A673 (cell line): ENCODE data around the gene DNAH5. TPM values are rescaled to one million over a fixed set of nuclear protein-coding genes. Genes with fewer than 3 reads are reported as not detected.
"Not testable (repeated sequence)": the region's sequence is repeated elsewhere in the genome, so short reads cannot be mapped to it uniquely, and the experiment has no call there.

Experiments used
- BruUV-seq: library from RNA; stranded (reverse); fragments of 400-500 nt; replicated peaks from 2 replicates; lab custom pipeline; 2021; lab: Mats Ljungman, UMichigan
- CTCF ChIA-PET: fragments of 300-600 bp; sonication (Branson Sonifier 250); formaldehyde crosslinking; loops from one replicate; lab custom pipeline; 2022; ENCODE audit warnings: antibody characterized with exemption; lab: Charles Lee
- POLR2A ChIA-PET: fragments of 300-600 bp; sonication (Branson Sonifier 250); formaldehyde crosslinking; loops from one replicate; lab custom pipeline; 2022; ENCODE audit warnings: antibody characterized with exemption; ENCODE audit not compliant: low non-redundant PET; lab: Charles Lee
- DNase-seq: peaks from one replicate; pipeline ENCODE4 v3.0.0-alpha.2; 2015; ENCODE audit warnings: low spot score
- H3K27ac ChIP-seq: fragments of 200-600 bp; sonication (generic); 2 replicates; pipeline ENCODE4 v1.5.1; 2016; ENCODE audit warnings: mixed run types, low read depth, mild to moderate bottlenecking, mixed read lengths, antibody characterized with exemption, low read length; ENCODE audit not compliant: poor library complexity, severe bottlenecking
- H3K27me3 ChIP-seq: fragments of 200-600 bp; sonication (generic); replicated peaks from 2 replicates; pipeline ENCODE4 v1.6.1; 2017; ENCODE audit warnings: mixed run types, low read depth, mild to moderate bottlenecking, mixed read lengths, antibody characterized with exemption, low read length; ENCODE audit not compliant: insufficient read depth, poor library complexity
- H3K36me3 ChIP-seq: fragments of 200-600 bp; sonication (generic); 2 replicates; pipeline ENCODE4 v1.6.1; 2016; ENCODE audit warnings: mixed run types, mild to moderate bottlenecking, mixed read lengths, antibody characterized with exemption, low read length; ENCODE audit not compliant: insufficient read depth, poor library complexity, severe bottlenecking
- H3K4me1 ChIP-seq: fragments of 200-600 bp; sonication (generic); 2 replicates; pipeline ENCODE4 v1.6.1; 2017; ENCODE audit warnings: mixed run types, mild to moderate bottlenecking, mixed read lengths, antibody characterized with exemption, low read length; ENCODE audit not compliant: insufficient read depth, poor library complexity, severe bottlenecking
- H3K4me3 ChIP-seq: fragments of 200-600 bp; sonication (generic); 2 replicates; pipeline ENCODE4 v1.5.1; 2016; ENCODE audit warnings: low read depth, mixed run types, mild to moderate bottlenecking, mixed read lengths, low read length; ENCODE audit not compliant: poor library complexity, severe bottlenecking
- H3K9me3 ChIP-seq: fragments of 200-600 bp; sonication (generic); 2 replicates; pipeline ENCODE4 v1.6.1; 2016; ENCODE audit warnings: mixed run types, low read depth, mild to moderate bottlenecking, mixed read lengths, antibody characterized with exemption, low read length; ENCODE audit not compliant: poor library complexity, severe bottlenecking
- EZH2 ChIP-seq: fragments of 200-600 bp; sonication (generic); IDR thresholded peaks from 2 replicates; pipeline ENCODE4 v1.6.1; 2017; ENCODE audit warnings: borderline replicate concordance, low read depth, mild to moderate bottlenecking, mixed read lengths, antibody characterized with exemption, low read length; ENCODE audit not compliant: poor library complexity, severe bottlenecking
- intact Hi-C: fragments of 100-400 bp; cut with micrococcal nuclease; formaldehyde crosslinking; loops from one replicate; pipeline ENCODE4 v1.10.0; 2022; ENCODE audit not compliant: unreplicated experiment
- total RNA-seq: library from RNA; stranded (reverse); gene quantifications from 2 replicates; pipeline ENCODE4 v1.2.3, GENCODE V29; 2021
- TF ChIP-seq, protein P1 (sequence below): fragments of 300-800, 200-600 bp; sonication (generic); conservative IDR thresholded peaks from 2 replicates; pipeline ENCODE4 v1.5.1; 2017; ENCODE audit warnings: low read depth, mild to moderate bottlenecking, antibody characterized with exemption, low read length, moderate library complexity, mixed read lengths

DNAH5 gene
- total RNA-seq, 1 experiment from 2014 or later = not detected

- POLR2A ChIA-PET = interaction anchor here (0.5 to 0.6 kb wide), 2 partner anchors 670 to 1017 kb away, joined by 7 read pairs; no protein-coding TSS in a partner anchor
- H3K27me3 ChIP-seq = peaks cover 9% of the 10 kb centered on the region
- CTCF ChIA-PET = interaction anchor here (1.0 to 1.4 kb wide), 2 partner anchors 661 kb away, joined by 4 to 5 read pairs; no protein-coding TSS in a partner anchor
- H3K9me3 ChIP-seq = no peaks in the 10 kb centered on the region
- H3K4me3 ChIP-seq = no peak overlapping the region
- TF ChIP-seq, protein P1, sequence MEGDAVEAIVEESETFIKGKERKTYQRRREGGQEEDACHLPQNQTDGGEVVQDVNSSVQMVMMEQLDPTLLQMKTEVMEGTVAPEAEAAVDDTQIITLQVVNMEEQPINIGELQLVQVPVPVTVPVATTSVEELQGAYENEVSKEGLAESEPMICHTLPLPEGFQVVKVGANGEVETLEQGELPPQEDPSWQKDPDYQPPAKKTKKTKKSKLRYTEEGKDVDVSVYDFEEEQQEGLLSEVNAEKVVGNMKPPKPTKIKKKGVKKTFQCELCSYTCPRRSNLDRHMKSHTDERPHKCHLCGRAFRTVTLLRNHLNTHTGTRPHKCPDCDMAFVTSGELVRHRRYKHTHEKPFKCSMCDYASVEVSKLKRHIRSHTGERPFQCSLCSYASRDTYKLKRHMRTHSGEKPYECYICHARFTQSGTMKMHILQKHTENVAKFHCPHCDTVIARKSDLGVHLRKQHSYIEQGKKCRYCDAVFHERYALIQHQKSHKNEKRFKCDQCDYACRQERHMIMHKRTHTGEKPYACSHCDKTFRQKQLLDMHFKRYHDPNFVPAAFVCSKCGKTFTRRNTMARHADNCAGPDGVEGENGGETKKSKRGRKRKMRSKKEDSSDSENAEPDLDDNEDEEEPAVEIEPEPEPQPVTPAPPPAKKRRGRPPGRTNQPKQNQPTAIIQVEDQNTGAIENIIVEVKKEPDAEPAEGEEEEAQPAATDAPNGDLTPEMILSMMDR = peak; percentile 85
- no peak for TF ChIP-seq EZH2
- no peak overlapping the region for H3K27ac ChIP-seq
- peak; percentile 71 for DNase-seq
- intact Hi-C loops = loop anchor here (2.0 to 10.0 kb wide), 3 partner anchors 284 to 1017 kb away; no protein-coding TSS in a partner anchor
- no peaks in the 10 kb centered on the region for H3K4me1 ChIP-seq
- no TSS peak for BruUV-seq
- no peaks in the 10 kb centered on the region for H3K36me3 ChIP-seq
These were observed 43.5 kb upstream of the DNAH5 start for GRCh38 chr5:13987843-13988464.

DNA sequence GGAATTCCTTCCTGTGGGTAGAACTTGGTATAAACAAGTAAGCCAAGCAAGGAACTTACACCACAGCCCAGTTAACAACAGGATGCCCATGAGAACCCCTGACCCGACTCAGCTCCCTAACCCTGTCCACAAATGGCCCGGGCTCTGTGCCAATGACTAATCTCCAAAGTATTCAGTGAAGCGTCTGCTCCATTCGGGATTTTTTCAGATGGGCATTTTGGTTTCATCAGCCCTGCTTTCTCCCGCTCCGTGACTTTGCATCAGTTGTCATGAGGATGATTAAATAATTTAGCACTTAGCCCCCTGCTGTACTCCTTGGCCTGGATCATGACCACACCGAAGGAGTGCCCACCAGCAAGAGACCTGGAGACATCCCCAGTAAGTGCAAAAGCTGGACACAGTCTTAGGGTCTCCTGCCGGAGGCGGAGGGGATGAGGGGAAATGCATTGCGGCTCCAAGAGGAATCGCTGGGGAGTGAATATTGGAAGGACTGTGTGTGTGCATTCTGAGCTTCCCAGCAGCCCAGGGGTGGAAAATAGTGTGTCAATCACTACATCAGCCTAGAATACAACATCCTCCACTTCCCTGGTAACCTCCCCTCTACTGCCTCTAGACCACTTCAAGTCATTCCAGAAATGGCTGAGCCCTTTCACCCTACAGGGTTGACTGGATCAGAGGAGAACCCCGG, 41.4 kb upstream of the DNAH5 start:
- H3K27ac ChIP-seq = no peak overlapping the region
- DNase-seq = peak; percentile 47
- BruUV-seq = no TSS peak

DNA sequence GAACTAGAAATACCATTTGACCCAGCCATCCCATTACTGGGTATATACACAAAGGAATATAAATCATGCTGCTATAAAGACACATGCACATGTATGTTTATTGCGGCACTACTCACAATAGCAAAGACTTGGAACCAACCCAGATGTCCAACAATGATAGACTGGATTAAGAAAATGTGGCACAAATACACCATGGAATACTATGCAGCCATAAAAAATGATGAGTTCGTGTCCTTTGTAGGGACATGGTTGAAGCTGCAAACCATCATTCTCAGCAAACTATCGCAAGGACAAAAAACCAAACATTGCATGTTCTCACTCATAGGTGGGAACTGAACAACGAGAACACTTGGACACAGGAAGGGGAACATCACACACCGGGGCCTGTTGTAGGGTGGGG, 40.4 kb upstream of the DNAH5 start:
- intact Hi-C loops = loop anchor here (5.0 to 10.0 kb wide), 2 partner anchors 287 to 1020 kb away; no protein-coding TSS in a partner anchor
- H3K27me3 ChIP-seq, H3K4me3 ChIP-seq, CTCF ChIA-PET, BruUV-seq, DNase-seq, H3K27ac ChIP-seq, H3K36me3 ChIP-seq, H3K4me1 ChIP-seq, H3K9me3 ChIP-seq, POLR2A ChIA-PET: not testable (repeated sequence)

More for the DNA sequence above, 41.4 kb upstream of the DNAH5 start:
- no peak overlapping the region for H3K4me3 ChIP-seq
- no peaks in the 10 kb centered on the region for H3K36me3 ChIP-seq
- ChIA-PET CTCF (no interaction called here), POLR2A (no interaction called here)
- peaks cover 8% of the 10 kb centered on the region for H3K27me3 ChIP-seq
- H3K9me3 ChIP-seq = no peaks in the 10 kb centered on the region
- intact Hi-C loops = loop anchor here (5.0 to 10.0 kb wide), 2 partner anchors 286 to 1019 kb away; no protein-coding TSS in a partner anchor
- TF ChIP-seq EZH2 = no peak
- H3K4me1 ChIP-seq = no peaks in the 10 kb centered on the region
